Progenitor cell of endocrine pancreas (in vitro differentiated cells): ENCODE data around the gene OR6N2. TPM values are rescaled to one million over a fixed set of nuclear protein-coding genes. Genes with fewer than 3 reads are reported as not detected.

ENCODE experiments used
- DNase-seq: peaks from one replicate; pipeline ENCODE4 v3.0.0; 2021; ENCODE audit warnings: low spot score; ENCODE audit not compliant: unreplicated experiment
- H3K27ac Mint-ChIP-seq: 2 replicates; pipeline ENCODE4 v1.8.0; 2021; ENCODE audit warnings: mild to moderate bottlenecking, moderate library complexity, mixed read lengths
- H3K27me3 Mint-ChIP-seq: 2 replicates; pipeline ENCODE4 v1.8.0; 2021; ENCODE audit warnings: mixed read lengths
- H3K36me3 Mint-ChIP-seq: 2 replicates; pipeline ENCODE4 v1.8.0; 2022; ENCODE audit warnings: mixed read lengths; ENCODE audit not compliant: insufficient read depth
- H3K4me1 Mint-ChIP-seq: 2 replicates; pipeline ENCODE4 v1.8.0; 2021; ENCODE audit warnings: low read depth, mixed read lengths
- H3K4me3 Mint-ChIP-seq: 2 replicates; pipeline ENCODE4 v1.8.0; 2021; ENCODE audit warnings: low read depth, mild to moderate bottlenecking, moderate library complexity, mixed read lengths
- H3K9me3 Mint-ChIP-seq: 2 replicates; pipeline ENCODE4 v1.8.0; 2021; ENCODE audit warnings: low read depth, mixed read lengths
- total RNA-seq: library from RNA; stranded (reverse); gene quantifications from 2 replicates; pipeline ENCODE4 v1.2.1, GENCODE V29; 2021
- TF ChIP-seq, protein P1 (sequence below): fragments of 200-600 bp; sonication (generic); IDR thresholded peaks from one replicate; pipeline ENCODE4 v1.5.0; 2021; ENCODE audit warnings: antibody characterized with exemption, mild to moderate bottlenecking; ENCODE audit not compliant: unreplicated experiment

The OR6N2 gene
- total RNA-seq, 1 donor from 2014 or later, result not detected

DNA sequence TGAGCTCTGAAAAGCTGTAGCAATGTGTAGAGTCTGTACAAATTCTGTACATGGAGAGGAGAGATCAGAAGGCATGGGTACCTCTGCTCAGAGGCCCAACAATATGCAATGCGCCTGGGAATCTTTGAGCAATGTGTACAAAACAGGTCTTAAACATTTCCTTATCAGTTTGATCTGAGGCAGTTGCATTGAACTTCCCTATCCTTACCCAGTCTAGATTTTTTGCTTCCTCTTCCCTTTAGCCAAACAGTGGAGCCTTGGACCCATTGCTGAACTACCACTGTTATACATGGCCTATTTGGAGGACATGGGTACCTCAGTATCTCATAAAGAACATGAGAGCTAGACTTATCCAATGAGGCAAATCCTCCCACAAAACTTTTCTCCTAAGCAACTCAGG lies 37.6 kb upstream of the OR6N2 start:
- TF ChIP-seq, protein P1, sequence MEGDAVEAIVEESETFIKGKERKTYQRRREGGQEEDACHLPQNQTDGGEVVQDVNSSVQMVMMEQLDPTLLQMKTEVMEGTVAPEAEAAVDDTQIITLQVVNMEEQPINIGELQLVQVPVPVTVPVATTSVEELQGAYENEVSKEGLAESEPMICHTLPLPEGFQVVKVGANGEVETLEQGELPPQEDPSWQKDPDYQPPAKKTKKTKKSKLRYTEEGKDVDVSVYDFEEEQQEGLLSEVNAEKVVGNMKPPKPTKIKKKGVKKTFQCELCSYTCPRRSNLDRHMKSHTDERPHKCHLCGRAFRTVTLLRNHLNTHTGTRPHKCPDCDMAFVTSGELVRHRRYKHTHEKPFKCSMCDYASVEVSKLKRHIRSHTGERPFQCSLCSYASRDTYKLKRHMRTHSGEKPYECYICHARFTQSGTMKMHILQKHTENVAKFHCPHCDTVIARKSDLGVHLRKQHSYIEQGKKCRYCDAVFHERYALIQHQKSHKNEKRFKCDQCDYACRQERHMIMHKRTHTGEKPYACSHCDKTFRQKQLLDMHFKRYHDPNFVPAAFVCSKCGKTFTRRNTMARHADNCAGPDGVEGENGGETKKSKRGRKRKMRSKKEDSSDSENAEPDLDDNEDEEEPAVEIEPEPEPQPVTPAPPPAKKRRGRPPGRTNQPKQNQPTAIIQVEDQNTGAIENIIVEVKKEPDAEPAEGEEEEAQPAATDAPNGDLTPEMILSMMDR, result no peak
- peaks cover 15% of the 10 kb centered on the region for H3K9me3 Mint-ChIP-seq
- no peaks in the 10 kb centered on the region for H3K36me3 Mint-ChIP-seq
- H3K4me1 Mint-ChIP-seq, result peaks cover 1% of the 10 kb centered on the region
- no peak overlapping the region for H3K4me3 Mint-ChIP-seq
- no peak for DNase-seq
- no peaks in the 10 kb centered on the region for H3K27me3 Mint-ChIP-seq
- H3K27ac Mint-ChIP-seq, result no peak overlapping the region

DNA sequence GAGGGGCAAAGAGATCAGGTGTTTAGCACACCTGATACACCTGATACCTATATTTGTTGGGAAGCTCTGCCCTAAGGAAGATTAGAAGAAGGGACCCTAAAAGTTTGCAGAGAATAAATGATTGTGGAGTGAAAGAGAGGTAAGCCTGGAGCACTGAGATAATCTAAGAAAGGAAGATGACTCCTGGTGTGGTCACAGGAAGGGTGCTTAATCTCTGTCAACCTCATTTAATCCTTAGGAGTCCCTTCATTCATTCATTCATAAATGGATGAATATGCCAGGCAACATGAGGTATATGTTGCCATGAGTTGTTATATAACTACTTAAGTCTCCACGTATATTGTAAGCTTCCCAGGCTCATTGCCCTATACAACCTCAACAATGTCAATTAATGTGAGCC lies 34.0 kb upstream of the OR6N2 start:
- no peaks in the 10 kb centered on the region for H3K36me3 Mint-ChIP-seq
- no peak for DNase-seq
- TF ChIP-seq, protein P1, result no peak
- H3K9me3 Mint-ChIP-seq, result no peaks in the 10 kb centered on the region
- H3K27me3 Mint-ChIP-seq, result no peaks in the 10 kb centered on the region
- H3K4me3 Mint-ChIP-seq, result no peak overlapping the region
- peaks cover 1% of the 10 kb centered on the region for H3K4me1 Mint-ChIP-seq
- H3K27ac Mint-ChIP-seq, result no peak overlapping the region

DNA sequence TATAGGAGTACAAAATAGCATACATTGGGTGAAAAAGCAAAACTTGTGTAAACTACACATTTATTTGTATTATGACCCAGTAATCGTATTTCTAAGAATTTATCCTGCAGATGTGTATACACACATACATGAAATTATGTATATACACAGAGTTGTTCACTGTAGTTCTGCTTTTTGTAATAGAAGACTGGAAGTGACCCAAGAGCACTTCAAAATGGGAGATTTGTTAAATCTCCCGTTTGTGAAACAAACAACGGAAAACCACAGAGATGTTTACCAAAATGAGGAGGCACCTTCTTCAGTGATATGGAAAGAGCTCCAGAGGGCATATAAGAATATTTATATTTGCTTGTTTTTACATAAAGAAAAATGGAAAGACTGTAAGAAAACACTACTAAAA lies 32.2 kb upstream of the OR6N2 start:
- Mint-ChIP-seq H3K36me3 (no peaks in the 10 kb centered on the region), H3K9me3 (no peaks in the 10 kb centered on the region), H3K27ac (no peak overlapping the region), H3K4me3 (no peak overlapping the region), H3K27me3 (no peaks in the 10 kb centered on the region), H3K4me1 (no peaks in the 10 kb centered on the region)
- TF ChIP-seq, protein P1, result no peak
- no peak for DNase-seq

DNA sequence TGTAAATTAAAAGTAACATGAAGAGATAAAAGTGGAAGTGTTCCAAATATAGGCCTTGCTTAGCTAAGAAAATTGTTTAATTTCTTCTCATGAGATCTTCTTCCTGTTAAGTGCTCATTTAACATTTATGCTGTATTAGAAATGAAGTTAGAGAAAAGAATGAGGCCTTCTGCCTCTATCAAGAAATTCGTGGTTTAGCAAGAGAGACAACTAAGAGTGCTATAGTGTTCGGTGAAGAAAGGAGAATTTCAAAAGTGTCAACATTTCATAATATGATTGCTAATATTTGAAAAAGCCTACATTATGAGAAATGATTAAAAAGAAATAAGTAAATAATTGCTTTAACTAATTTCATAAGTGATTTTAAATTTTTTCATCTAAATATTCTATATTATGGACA lies 31.3 kb upstream of the OR6N2 start:
- H3K4me3 Mint-ChIP-seq, result no peak overlapping the region
- no peaks in the 10 kb centered on the region for H3K9me3 Mint-ChIP-seq
- H3K27me3 Mint-ChIP-seq, result no peaks in the 10 kb centered on the region
- H3K4me1 Mint-ChIP-seq, result no peaks in the 10 kb centered on the region
- TF ChIP-seq, protein P1, result no peak
- H3K27ac Mint-ChIP-seq, result no peak overlapping the region
- DNase-seq, result no peak
- H3K36me3 Mint-ChIP-seq, result no peaks in the 10 kb centered on the region

DNA sequence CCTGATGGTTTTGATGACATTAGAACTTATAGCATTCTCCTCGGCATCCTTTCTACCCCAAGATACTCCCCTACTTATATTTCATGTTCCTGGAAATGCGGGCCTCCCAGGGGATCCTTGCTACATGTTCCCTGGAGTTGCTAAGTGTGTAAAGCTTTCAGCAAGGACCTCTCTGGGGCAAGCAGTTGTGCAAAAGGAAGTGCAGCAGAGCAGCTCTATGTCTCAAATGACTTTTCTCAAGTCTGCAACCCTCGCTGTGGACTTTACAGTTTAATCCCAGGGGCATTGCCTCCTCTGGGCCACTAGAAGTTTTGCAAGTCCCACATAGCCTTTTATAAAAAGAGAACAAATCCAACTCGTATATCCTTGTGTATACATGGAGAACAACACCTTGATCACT lies 29.3 kb upstream of the OR6N2 start:
- no peak overlapping the region for H3K27ac Mint-ChIP-seq
- no peak overlapping the region for H3K4me3 Mint-ChIP-seq
- no peak for DNase-seq
- H3K9me3 Mint-ChIP-seq, result no peaks in the 10 kb centered on the region
- H3K36me3 Mint-ChIP-seq, result no peaks in the 10 kb centered on the region
- no peaks in the 10 kb centered on the region for H3K4me1 Mint-ChIP-seq
- TF ChIP-seq, protein P1, result no peak
- no peaks in the 10 kb centered on the region for H3K27me3 Mint-ChIP-seq
